ENCODE results near the gene B4GALNT1. TPM values are rescaled to one million over a fixed set of nuclear protein-coding genes. Genes with fewer than 3 reads are reported as not detected.

B4GALNT1 gene
- total and polyA plus RNA-seq, 8 donors: 0.04 to 1.1 (median 0.47) TPM; not detected in 1

DNA sequence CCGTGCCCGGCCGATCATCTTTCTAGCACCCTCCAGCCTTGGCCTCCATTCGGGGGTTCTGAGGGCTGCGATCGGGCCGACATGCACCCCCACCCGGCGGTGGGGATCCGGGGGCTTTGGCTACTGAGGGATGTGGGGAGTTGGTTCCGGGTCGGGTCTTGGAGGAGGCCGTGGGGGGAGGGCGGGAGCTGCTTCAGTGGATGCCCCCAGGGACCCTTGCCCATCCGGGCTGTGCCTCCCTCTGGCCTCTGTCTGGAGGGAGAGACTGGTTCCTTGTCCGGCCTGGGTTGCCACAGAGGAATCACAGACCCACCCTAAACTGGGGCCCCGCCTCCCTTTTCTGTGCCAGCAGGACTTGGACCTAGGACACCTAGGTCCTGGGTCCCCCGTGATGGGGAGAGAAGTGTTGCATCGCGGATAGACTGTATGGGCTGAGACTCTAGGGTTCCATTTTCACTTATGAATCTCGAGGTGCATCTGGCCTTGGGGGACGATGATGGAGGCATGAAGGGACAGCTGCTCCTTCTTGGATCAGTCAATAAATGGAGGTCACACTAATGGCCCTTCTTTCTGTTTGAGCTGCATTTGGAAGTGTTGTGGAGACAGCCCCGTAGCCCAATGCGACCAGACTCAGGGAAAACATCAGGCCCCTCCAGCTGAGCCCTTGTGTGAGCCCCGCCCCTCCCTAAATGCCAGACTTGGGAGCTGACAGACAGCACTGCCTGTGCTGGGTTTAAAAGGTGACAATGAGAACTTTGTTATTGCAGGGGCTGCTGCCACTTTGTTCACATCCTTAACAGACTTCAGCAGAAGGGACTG, 27.8 kb downstream of the B4GALNT1 start:
- Histone ChIP-seq H3K4me3 (peak overlapping the region; percentile 38 to 73 (median 64)), H3K9me3 (no peaks in the 10 kb centered on the region), H3K27ac (peak overlapping the region; percentile 53 to 68 (median 66)), H3K27me3 (no peaks in the 10 kb centered on the region), H3K36me3 (no peaks in the 10 kb centered on the region), H3K4me1 (peaks cover 0 to 8% (median 7%) of the 10 kb centered on the region in 3 donors)
- intact Hi-C loops (cut with DNase I): no loop called here
- FAIRE-seq: no peak
- peak; percentile 14 to 31 (median 18) for ATAC-seq
- TF ChIP-seq, protein P1, sequence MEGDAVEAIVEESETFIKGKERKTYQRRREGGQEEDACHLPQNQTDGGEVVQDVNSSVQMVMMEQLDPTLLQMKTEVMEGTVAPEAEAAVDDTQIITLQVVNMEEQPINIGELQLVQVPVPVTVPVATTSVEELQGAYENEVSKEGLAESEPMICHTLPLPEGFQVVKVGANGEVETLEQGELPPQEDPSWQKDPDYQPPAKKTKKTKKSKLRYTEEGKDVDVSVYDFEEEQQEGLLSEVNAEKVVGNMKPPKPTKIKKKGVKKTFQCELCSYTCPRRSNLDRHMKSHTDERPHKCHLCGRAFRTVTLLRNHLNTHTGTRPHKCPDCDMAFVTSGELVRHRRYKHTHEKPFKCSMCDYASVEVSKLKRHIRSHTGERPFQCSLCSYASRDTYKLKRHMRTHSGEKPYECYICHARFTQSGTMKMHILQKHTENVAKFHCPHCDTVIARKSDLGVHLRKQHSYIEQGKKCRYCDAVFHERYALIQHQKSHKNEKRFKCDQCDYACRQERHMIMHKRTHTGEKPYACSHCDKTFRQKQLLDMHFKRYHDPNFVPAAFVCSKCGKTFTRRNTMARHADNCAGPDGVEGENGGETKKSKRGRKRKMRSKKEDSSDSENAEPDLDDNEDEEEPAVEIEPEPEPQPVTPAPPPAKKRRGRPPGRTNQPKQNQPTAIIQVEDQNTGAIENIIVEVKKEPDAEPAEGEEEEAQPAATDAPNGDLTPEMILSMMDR (IDR thresholded peaks at IDR 0.05): no peak
- WGBS, 2 donors: 7% methylated on average over 24 to 25 of the region's 25 CpGs
- peak in 1 of 6 donors; percentile 57 for DNase-seq

DNA sequence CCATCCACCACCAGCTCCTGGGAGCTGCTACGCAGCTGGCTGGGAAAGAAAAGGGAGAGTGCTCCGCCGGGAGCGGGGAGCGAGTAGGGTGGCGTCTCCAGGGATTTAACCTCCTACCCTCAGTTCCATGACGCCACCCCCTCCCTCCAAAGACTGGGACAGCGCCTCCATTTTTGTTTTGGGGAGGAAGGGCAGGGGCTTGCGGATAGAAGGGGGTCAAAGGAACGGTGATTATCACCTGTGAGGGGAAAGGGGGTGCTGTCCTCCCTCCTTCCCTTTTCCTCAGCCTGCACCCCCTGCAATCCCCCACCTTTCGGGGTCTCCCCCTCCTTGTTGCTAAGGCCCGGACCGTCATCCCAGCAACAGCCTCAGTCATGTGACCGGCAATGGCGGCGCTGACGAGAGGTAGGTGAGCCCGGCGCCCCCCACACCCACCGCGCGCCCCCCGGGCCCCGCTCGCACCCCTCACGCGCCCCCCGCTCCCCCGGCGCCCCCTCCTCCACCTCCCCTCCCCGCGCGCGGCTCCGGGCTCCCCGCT, 28.5 kb downstream of the B4GALNT1 start, which contains the start of gene DTX3:
Gene DTX3 (plus strand): TSS at position 371 of the 538 bp plus-strand sequence. CDS start 1,694 bp downstream, outside the sequence.
- 0 to 1% methylated on average over 20 to 36 of the region's 36 CpGs for WGBS, 2 donors
- DNase-seq (peak in 3 of 6 donors; percentile 52 to 70 (median 53)), ATAC-seq (peak; percentile 64 to 78 (median 78)), FAIRE-seq (no peak)
- TF ChIP-seq, protein P1 (IDR thresholded peaks at IDR 0.05): no peak
- Histone ChIP-seq H3K9me3 (no peaks in the 10 kb centered on the region), H3K4me3 (peak within 1 kb of the TSS; percentile 38 to 73 (median 64)), H3K36me3 (no peaks in the 10 kb centered on the region), H3K4me1 (peaks cover 0 to 8% (median 7%) of the 10 kb centered on the region in 3 donors), H3K27me3 (no peaks in the 10 kb centered on the region), H3K27ac (peak within 1 kb of the TSS; percentile 53 to 68 (median 66))
- intact Hi-C loops (cut with DNase I): no loop called here

DNA sequence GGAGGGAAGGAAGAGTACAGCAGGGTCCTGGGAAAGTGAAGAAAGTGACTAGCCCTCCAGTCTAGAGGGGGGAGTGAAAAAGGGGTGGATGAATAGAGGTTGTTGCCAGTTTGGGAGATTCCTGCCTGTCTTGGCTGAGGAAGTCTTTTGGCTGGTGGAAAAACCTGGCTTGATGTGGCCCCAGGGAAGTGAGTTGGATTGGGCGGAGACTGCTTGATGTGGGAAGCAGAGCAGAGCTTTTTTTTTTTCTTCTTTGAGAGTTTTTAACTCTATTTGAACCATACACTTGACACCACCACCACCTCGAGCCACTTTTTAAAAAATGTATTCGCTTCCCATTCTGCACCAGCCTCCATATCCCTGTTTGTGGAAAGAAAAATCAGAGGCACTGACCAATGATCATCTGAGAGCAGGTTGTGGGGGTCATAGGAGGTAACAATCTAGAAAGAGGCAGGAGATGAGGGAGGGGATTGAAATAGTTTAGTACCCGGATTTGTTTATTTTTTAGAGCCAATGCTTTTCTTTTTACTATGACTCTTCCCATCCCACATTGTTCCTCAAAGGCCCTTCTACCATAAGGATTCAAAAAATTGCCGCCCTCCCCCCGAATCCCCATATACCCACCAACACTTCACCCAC, 29.1 kb downstream of the B4GALNT1 start:
- DNase-seq: peak in 1 of 6 donors; percentile 48

GRCh38 chr12:57603324-57603723, 29.7 kb downstream of the B4GALNT1 start:
- intact Hi-C loops (cut with DNase I): no loop called here
- TF ChIP-seq, protein P1 (IDR thresholded peaks at IDR 0.05): no peak
- DNase-seq (no peak), FAIRE-seq (no peak), ATAC-seq (no peak)
- H3K36me3 ChIP-seq: no peaks in the 10 kb centered on the region
- H3K4me1 ChIP-seq: peaks cover 0 to 8% (median 7%) of the 10 kb centered on the region in 3 donors
- H3K27ac ChIP-seq: peak overlapping the region in 1 of 4 donors; percentile 66
- 74 to 95% methylated on average over 2 of the region's 2 CpGs for WGBS, 2 donors
- no peaks in the 10 kb centered on the region for H3K9me3 ChIP-seq
- H3K4me3 ChIP-seq: no peak overlapping the region
- no peaks in the 10 kb centered on the region for H3K27me3 ChIP-seq

More for the DNA sequence above, 29.1 kb downstream of the B4GALNT1 start:
- Histone ChIP-seq H3K4me3 (peak overlapping the region; percentile 38 to 73 (median 64)), H3K27ac (peak overlapping the region; percentile 53 to 68 (median 66)), H3K4me1 (peaks cover 0 to 8% (median 7%) of the 10 kb centered on the region in 3 donors), H3K36me3 (no peaks in the 10 kb centered on the region), H3K27me3 (no peaks in the 10 kb centered on the region), H3K9me3 (no peaks in the 10 kb centered on the region)
- intact Hi-C loops (cut with DNase I): no loop called here
- 21 to 23% methylated on average over 6 of the region's 6 CpGs for WGBS, 2 donors
- FAIRE-seq: no peak
- TF ChIP-seq, protein P1 (IDR thresholded peaks at IDR 0.05): no peak
- ATAC-seq: peak; percentile 63 to 82 (median 72)
